Measurements from ENCODE around the gene ACO2.

Gene ACO2

DNA sequence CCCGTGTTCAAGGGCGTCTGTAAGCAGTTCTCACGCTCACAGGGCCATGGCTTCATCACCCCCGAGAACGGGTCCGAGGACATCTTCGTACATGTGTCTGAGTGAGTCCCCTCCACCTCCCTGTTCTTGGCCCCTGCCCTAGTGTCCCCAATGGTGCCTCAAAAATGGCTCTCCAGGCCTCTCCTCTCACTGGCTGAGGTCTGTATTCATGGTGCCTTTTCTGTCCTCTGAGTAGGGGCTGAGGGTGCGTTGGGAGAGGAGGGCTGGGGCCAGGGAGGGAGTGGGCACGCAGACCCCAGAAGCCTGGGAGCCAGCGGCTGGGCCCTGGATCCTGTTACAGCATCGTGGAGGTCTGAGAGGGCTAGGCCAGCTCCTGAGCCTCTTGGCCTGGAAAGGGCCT, 104.8 kb downstream of the ACO2 start:
- no peak for DNase-seq

DNA sequence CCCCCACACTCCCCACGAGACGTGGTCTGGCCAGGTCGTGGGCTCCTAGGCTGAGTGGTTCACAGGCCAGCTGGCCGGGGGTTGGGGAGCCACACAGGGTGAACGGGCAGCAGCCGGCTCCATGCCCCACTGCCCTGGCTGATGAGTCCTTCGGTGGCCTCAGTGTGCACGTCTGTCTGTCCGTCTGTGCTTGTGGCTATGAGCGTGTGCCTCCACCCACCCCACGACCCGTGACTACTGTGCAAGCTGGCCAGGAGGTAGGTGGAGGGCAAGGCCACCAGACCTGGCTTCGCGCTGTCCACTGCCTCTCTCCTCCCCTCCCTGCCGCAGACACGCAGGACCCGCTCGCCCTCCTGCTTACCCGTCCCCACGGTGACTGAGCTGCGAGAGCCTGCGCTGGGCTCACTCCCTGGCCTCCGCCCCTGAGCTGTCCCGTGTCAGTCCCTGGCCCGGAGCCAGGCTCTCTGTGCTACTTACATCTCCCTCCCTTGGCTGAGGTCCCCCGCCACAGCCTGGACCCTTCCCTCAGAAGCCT, 106.0 kb downstream of the ACO2 start:
- no peak for DNase-seq

DNA sequence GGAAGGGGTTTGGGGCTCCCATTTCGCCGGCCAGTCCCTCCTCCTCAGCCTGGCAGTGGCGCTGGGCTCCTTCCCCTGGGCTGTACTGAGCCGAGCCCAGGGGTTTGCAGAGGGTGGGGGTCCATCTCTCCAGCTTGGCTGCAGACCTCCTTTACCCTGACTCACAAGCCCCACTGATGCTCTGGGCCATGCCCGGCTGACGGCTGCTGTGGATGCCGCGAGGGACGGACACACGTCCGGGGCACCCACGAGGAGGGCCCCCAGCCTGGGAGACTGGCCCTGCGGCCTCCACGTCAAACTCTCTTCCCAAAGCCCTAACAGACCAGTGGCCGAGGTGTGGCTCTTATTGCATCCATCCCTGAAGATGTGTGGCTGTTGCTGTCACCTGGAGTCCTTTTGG, 106.6 kb downstream of the ACO2 start:
- DNase-seq = no peak

DNA sequence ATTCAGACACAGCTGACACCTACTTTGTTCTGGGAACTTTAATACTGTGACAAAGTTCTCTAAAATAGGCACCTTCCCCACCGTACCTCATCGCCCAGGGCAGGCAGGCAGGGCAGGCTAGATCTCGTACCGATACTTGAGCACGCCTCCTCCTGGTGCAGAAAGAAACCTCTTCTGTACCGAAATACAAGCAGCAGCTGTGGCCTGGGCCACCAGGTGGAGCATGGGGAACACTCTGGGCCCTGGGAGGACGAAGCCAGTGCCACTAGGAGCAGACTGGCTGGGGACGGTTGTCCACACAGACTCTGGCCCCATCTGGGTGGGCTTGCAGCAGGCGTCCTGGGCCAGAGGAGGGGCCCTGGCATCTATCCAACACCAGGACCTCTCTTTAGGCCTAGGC, 108.0 kb downstream of the ACO2 start:
- no peak for DNase-seq

DNA sequence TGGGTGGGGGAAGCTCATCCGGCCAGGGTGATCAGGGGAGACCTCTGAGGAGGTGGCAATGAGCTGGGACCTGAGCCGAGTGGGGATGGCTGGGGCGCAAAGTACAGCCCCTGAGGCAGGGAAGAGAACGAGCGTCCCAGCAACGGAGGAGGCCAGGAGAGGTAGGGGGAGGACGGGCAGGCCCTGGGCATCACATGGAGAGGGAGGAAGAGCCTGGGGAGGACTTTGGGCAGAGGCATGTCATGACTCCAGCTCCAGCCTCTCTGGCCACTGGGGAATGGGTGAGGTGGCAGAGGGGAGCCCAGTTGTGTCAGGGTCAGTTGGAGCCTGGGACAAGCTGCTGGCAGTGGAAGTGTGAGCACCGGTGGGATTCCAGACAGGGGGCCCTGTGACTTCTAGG, 109.2 kb downstream of the ACO2 start:
- DNase-seq = no peak
